ENCODE results near the gene ATP13A2. TPM values are rescaled to one million over a fixed set of nuclear protein-coding genes. Genes with fewer than 3 reads are reported as not detected.

The ATP13A2 gene
- total and polyA plus RNA-seq, 2 donors = 13.9 to 23.6 TPM

- H3K36me3 ChIP-seq (ENCODE audit: insufficient read depth) = peaks cover 2% of the 10 kb centered on the region
- no peak for DNase-seq (ENCODE audit: extremely low spot score)
- no peaks in the 10 kb centered on the region for H3K4me1 ChIP-seq (ENCODE audit: insufficient read depth)
- WGBS = 92% methylated on average over 19 of the region's 19 CpGs
- no peak overlapping the region for H3K27ac ChIP-seq (ENCODE audit: low read depth)
- H3K4me3 ChIP-seq (ENCODE audit: low read depth, low read length) = no peak overlapping the region
Observed at GRCh38 chr1:17005365-17005740, 6.4 kb downstream of the ATP13A2 start.

GRCh38 chr1:17004466-17005364 lies 7.0 kb downstream of the ATP13A2 start:
- peaks cover 2% of the 10 kb centered on the region for H3K36me3 ChIP-seq (ENCODE audit: insufficient read depth)
- WGBS = 91% methylated on average over 24 of the region's 24 CpGs
- no peak overlapping the region for H3K27ac ChIP-seq (ENCODE audit: low read depth)
- H3K4me1 ChIP-seq (ENCODE audit: insufficient read depth) = no peaks in the 10 kb centered on the region
- DNase-seq (ENCODE audit: extremely low spot score) = no peak
- H3K4me3 ChIP-seq (ENCODE audit: low read depth, low read length) = no peak overlapping the region

DNA sequence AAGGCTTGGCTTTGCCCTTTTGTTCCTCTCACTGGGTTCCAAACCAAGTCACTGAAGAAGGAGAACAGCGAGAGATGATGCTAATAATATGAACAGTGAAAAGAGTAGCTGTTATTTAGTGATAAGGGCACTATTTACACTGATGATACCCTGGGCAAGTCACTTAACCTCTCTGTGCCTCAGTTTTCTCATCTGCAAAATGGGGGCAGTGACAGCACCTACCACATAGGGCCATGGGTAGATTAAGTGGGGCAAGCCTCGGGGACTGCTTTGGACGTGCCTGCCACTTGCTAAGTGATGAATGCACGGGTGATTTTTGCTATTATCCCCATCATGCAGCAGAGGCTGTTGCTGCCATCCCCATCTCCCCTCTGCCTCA lies 9.2 kb downstream of the ATP13A2 start:
- Histone ChIP-seq H3K36me3 (ENCODE audit: insufficient read depth) (peaks cover 2% of the 10 kb centered on the region), H3K4me1 (ENCODE audit: insufficient read depth) (no peaks in the 10 kb centered on the region), H3K4me3 (ENCODE audit: low read depth, low read length) (no peak overlapping the region), H3K27ac (ENCODE audit: low read depth) (no peak overlapping the region)
- WGBS = 96% methylated on average over 4 of the region's 4 CpGs
- DNase-seq (ENCODE audit: extremely low spot score) = no peak

- H3K4me3 ChIP-seq (ENCODE audit: low read depth, low read length) = no peak overlapping the region
- H3K36me3 ChIP-seq (ENCODE audit: insufficient read depth) = peaks cover 2% of the 10 kb centered on the region
- WGBS = 93% methylated on average over 19 of the region's 19 CpGs
- H3K4me1 ChIP-seq (ENCODE audit: insufficient read depth) = no peaks in the 10 kb centered on the region
- H3K27ac ChIP-seq (ENCODE audit: low read depth) = no peak overlapping the region
- DNase-seq (ENCODE audit: extremely low spot score) = no peak
Observed at GRCh38 chr1:17001760-17002523, 9.8 kb downstream of the ATP13A2 start.

GRCh38 chr1:16999863-17000262 lies 11.9 kb downstream of the ATP13A2 start:
- DNase-seq (ENCODE audit: extremely low spot score) = no peak
- 89% methylated on average over 8 of the region's 8 CpGs for WGBS
- Histone ChIP-seq H3K27ac (ENCODE audit: low read depth) (no peak overlapping the region), H3K36me3 (ENCODE audit: insufficient read depth) (peaks cover 4% of the 10 kb centered on the region), H3K4me1 (ENCODE audit: insufficient read depth) (no peaks in the 10 kb centered on the region), H3K4me3 (ENCODE audit: low read depth, low read length) (no peak overlapping the region)

DNA sequence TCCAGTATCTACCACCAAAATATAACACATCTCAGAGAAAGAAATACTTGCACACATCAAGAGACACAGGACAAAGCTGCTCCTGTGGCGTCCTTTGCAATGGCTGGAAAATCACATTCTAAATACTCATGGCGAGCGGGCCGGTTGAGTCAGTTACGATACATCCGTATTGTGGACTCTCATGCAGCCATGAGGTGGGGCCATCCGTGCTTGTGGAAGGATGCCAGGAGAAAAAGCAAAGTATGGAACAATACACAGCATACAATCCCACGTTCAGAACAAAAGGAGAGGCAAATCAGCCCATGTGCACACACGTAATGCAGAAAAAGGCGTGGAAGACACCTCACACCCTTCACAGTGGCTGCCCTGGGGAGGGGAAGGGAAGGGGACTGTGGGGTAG lies 13.1 kb downstream of the ATP13A2 start:
- Histone ChIP-seq H3K4me1 (ENCODE audit: insufficient read depth) (no peaks in the 10 kb centered on the region), H3K36me3 (ENCODE audit: insufficient read depth) (peaks cover 4% of the 10 kb centered on the region), H3K4me3 (ENCODE audit: low read depth, low read length) (no peak overlapping the region), H3K27ac (ENCODE audit: low read depth) (no peak overlapping the region)
- DNase-seq (ENCODE audit: extremely low spot score) = no peak
- 79% methylated on average over 10 of the region's 10 CpGs for WGBS

DNA sequence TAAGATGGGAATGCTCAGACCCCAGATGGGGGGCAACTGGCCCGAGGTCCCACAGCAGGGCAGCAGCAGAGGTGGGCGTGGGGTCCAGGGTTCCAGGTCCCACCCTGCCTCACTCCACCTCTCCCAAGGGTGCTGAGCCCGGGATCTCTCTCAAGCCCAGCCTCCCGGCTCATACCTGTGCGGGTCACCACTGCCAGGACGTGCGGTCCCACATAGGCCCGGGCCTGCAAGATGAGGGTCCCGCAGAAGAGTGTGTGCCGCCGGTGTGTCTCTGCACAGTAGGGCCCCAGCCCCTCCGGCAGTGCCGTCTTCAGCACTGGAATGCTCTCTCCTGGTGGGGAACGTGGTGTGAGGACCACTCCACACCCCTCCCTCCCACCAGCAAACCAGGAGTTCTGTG lies 14.9 kb downstream of the ATP13A2 start:
- Histone ChIP-seq H3K4me1 (ENCODE audit: insufficient read depth) (no peaks in the 10 kb centered on the region), H3K36me3 (ENCODE audit: insufficient read depth) (peaks cover 2% of the 10 kb centered on the region), H3K27ac (ENCODE audit: low read depth) (no peak overlapping the region), H3K4me3 (ENCODE audit: low read depth, low read length) (no peak overlapping the region)
- DNase-seq (ENCODE audit: extremely low spot score) = no peak
- WGBS = 94% methylated on average over 14 of the region's 14 CpGs

GRCh38 chr1:16993521-16994038 lies 18.1 kb downstream of the ATP13A2 start:
- DNase-seq (ENCODE audit: extremely low spot score) = no peak
- Histone ChIP-seq H3K27ac (ENCODE audit: low read depth) (no peak overlapping the region), H3K36me3 (ENCODE audit: insufficient read depth) (peaks cover 6% of the 10 kb centered on the region), H3K4me3 (ENCODE audit: low read depth, low read length) (no peak overlapping the region), H3K4me1 (ENCODE audit: insufficient read depth) (no peaks in the 10 kb centered on the region)
- WGBS = 93% methylated on average over 15 of the region's 15 CpGs

GRCh38 chr1:16992675-16993074 lies 19.1 kb downstream of the ATP13A2 start:
- Histone ChIP-seq H3K27ac (ENCODE audit: low read depth) (no peak overlapping the region), H3K36me3 (ENCODE audit: insufficient read depth) (peaks cover 6% of the 10 kb centered on the region), H3K4me1 (ENCODE audit: insufficient read depth) (no peaks in the 10 kb centered on the region), H3K4me3 (ENCODE audit: low read depth, low read length) (no peak overlapping the region)
- WGBS = 91% methylated on average over 9 of the region's 9 CpGs
- no peak for DNase-seq (ENCODE audit: extremely low spot score)

- Histone ChIP-seq H3K4me3 (ENCODE audit: low read depth, low read length) (no peak overlapping the region), H3K27ac (ENCODE audit: low read depth) (no peak overlapping the region), H3K36me3 (ENCODE audit: insufficient read depth) (peaks cover 6% of the 10 kb centered on the region), H3K4me1 (ENCODE audit: insufficient read depth) (no peaks in the 10 kb centered on the region)
- no peak for DNase-seq (ENCODE audit: extremely low spot score)
- 96% methylated on average over 12 of the region's 12 CpGs for WGBS
Observed at GRCh38 chr1:16992102-16992501, 19.6 kb downstream of the ATP13A2 start.

- no peak for DNase-seq (ENCODE audit: extremely low spot score)
- H3K4me3 ChIP-seq (ENCODE audit: low read depth, low read length) = no peak overlapping the region
- no peak overlapping the region for H3K27ac ChIP-seq (ENCODE audit: low read depth)
- H3K4me1 ChIP-seq (ENCODE audit: insufficient read depth) = no peaks in the 10 kb centered on the region
- H3K36me3 ChIP-seq (ENCODE audit: insufficient read depth) = peaks cover 6% of the 10 kb centered on the region
- WGBS = 97% methylated on average over 12 of the region's 12 CpGs
Observed at GRCh38 chr1:16991571-16991970, 20.2 kb downstream of the ATP13A2 start.

DNA sequence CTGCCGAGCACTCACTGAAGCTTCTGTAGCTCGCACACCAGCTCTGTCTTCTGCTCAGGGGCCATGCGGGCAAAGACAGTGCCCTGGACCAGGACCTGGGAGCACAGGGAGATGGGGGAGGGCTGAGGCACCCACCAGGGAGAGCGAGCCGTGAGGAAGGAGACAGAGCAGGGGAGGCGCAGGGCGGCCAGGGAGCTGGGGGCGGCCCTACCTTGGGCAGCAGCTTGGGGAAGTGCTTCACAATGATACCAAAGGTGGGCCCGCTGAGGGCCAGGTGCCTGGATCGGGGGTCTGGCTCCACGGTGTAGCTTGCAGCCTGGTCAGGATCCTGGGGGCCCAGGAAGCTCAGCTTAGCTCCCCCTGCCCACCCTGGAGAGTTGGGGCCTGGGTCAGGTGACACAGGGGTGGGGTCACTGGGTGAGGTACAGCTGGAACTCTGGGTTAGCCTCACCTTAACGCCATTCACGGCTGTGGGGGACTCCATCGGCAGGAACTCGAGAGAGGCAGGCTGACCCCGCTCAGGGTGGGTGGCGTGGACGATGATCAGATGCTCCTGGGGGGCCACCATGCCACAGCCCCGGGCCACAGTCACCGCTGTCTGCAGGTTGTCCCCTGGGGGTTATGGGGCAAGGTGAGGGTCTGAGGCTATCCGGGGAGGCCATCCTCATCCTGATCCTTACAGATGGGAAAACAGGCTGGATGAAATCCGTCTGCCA lies 21.9 kb downstream of the ATP13A2 start:
- DNase-seq (ENCODE audit: extremely low spot score) = no peak
- 95% methylated on average over 22 of the region's 22 CpGs for WGBS
- Histone ChIP-seq H3K4me1 (ENCODE audit: insufficient read depth) (no peaks in the 10 kb centered on the region), H3K27ac (ENCODE audit: low read depth) (no peak overlapping the region), H3K36me3 (ENCODE audit: insufficient read depth) (peaks cover 4% of the 10 kb centered on the region), H3K4me3 (ENCODE audit: low read depth, low read length) (no peak overlapping the region)

DNA sequence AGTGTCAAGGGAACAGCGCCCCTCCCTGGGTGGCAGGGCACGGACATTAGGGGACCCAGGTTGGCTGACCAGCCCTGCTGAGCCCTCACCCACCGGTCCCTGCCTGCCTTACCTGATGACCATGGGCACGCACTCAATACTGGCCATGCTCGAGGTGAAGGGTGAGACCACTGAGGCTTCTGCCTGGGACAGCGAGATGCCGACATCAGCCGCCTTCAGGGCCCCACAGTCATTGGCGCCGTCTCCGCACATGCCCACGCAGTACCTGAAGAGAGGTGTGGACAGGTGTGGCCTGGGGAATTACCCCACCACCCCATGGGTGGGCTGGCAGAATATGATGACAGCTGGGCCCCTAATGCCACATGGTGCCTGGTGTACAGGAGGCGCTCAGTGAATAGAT lies 23.5 kb downstream of the ATP13A2 start:
- no peak overlapping the region for H3K27ac ChIP-seq (ENCODE audit: low read depth)
- peaks cover 4% of the 10 kb centered on the region for H3K36me3 ChIP-seq (ENCODE audit: insufficient read depth)
- no peak overlapping the region for H3K4me3 ChIP-seq (ENCODE audit: low read depth, low read length)
- H3K4me1 ChIP-seq (ENCODE audit: insufficient read depth) = no peaks in the 10 kb centered on the region
- WGBS = 96% methylated on average over 13 of the region's 13 CpGs
- no peak for DNase-seq (ENCODE audit: extremely low spot score)

All from urinary bladder (tissue), 4 donors.